ENCODE results near the gene PRPF6.

DNA sequence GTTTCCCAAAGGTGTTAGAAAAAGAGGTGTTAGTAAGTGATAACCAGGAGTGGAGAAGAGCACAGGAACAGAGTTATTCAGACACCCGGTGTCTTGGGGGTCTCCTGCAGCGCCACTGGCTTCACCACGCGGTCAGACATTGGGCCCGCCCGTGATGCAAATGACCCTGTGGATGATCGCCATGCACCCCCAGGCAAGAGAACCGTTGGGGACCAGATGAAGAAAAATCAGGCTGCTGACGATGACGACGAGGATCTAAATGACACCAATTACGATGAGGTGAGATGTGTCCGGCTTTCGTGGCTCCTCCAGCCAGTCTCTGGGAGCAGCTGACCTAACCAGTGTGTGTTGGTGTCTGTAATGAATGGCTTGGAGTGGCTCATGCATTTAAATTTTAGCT lies 2.0 kb downstream of the PRPF6 start:
- TF ChIP-seq CTCF (IDR thresholded peaks at IDR 0.05 in 8 of 11, conservative IDR thresholded peaks at IDR 0.05 in 3 of 11) (no peak), POLR2AphosphoS5 (IDR thresholded peaks at IDR 0.05) (no peak)

All from spleen (tissue), 7 donors.